Thyroid gland (tissue), 4 donors: ENCODE data around the gene JAK3.

Source experiments
- POLR2A ChIP-seq, 2 donors: fragments of 450-650 bp; IDR thresholded peaks; one replicate each; pipeline ENCODE4 v1.6.1; 2017; ENCODE audit warnings: antibody characterized with exemption in 2 of 2, mild to moderate bottlenecking in 2 of 2, moderate library complexity in 1 of 2
- TF ChIP-seq, protein P1 (sequence below), 6 experiments: fragments of 200-600 bp in 3 of 6; fragments of 450-650 bp in 3 of 6; sonication (generic) in 3 of 6; IDR thresholded peaks; one replicate each; pipeline ENCODE4 v1.5.1; 2016 to 2019; ENCODE audit warnings: antibody characterized with exemption in 6 of 6, mild to moderate bottlenecking in 2 of 6, inconsistent platforms in 1 of 6, moderate library complexity in 1 of 6

DNA sequence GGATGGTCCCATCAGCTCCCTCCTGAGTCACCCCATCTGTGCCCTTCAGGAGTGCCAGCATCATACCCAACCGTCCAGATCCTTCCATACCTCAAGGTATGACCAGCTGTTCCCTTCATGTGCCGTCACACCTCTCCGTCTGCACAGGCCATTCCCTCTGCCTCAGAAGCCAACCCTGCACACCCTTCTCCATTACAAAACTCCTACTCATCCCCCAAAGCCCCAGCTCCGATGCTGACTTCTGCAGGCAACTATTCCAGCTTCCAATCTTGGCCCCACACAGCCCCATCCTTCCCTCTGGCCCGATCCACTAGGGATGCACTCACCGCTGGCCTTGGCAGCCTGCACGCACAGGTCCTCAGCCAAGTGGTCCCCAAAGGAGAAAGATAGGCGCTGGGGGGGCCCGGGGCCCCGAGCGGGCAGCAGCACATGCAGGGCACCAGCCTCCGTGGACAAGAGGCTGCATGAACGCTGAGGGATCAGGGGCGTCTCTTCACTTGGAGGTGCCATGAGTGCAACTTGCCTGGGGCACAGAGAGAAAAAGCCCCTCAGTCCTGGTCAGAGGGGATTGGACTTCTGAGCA is 3.8 kb downstream of the JAK3 start:
- TF ChIP-seq POLR2A (IDR thresholded peaks at IDR 0.05): no peak
- TF ChIP-seq, protein P1, sequence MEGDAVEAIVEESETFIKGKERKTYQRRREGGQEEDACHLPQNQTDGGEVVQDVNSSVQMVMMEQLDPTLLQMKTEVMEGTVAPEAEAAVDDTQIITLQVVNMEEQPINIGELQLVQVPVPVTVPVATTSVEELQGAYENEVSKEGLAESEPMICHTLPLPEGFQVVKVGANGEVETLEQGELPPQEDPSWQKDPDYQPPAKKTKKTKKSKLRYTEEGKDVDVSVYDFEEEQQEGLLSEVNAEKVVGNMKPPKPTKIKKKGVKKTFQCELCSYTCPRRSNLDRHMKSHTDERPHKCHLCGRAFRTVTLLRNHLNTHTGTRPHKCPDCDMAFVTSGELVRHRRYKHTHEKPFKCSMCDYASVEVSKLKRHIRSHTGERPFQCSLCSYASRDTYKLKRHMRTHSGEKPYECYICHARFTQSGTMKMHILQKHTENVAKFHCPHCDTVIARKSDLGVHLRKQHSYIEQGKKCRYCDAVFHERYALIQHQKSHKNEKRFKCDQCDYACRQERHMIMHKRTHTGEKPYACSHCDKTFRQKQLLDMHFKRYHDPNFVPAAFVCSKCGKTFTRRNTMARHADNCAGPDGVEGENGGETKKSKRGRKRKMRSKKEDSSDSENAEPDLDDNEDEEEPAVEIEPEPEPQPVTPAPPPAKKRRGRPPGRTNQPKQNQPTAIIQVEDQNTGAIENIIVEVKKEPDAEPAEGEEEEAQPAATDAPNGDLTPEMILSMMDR (IDR thresholded peaks at IDR 0.05): no peak
